ENCODE measurements around the gene PAX2. TPM values are rescaled to one million over a fixed set of nuclear protein-coding genes. Genes with fewer than 3 reads are reported as not detected.

PAX2 gene
- total RNA-seq, 2 donors from 2014 or later = 0.93 to 0.99 TPM

GRCh38 chr10:100774876-100775275, 29.5 kb downstream of the PAX2 start:
- TF ChIP-seq, protein P1, sequence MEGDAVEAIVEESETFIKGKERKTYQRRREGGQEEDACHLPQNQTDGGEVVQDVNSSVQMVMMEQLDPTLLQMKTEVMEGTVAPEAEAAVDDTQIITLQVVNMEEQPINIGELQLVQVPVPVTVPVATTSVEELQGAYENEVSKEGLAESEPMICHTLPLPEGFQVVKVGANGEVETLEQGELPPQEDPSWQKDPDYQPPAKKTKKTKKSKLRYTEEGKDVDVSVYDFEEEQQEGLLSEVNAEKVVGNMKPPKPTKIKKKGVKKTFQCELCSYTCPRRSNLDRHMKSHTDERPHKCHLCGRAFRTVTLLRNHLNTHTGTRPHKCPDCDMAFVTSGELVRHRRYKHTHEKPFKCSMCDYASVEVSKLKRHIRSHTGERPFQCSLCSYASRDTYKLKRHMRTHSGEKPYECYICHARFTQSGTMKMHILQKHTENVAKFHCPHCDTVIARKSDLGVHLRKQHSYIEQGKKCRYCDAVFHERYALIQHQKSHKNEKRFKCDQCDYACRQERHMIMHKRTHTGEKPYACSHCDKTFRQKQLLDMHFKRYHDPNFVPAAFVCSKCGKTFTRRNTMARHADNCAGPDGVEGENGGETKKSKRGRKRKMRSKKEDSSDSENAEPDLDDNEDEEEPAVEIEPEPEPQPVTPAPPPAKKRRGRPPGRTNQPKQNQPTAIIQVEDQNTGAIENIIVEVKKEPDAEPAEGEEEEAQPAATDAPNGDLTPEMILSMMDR (conservative IDR thresholded peaks at IDR 0.05) = no peak
- Histone ChIP-seq H3K9ac (ENCODE audit: extremely low read depth, low read length, poor library complexity, severe bottlenecking) (no peak overlapping the region), H3K27ac (ENCODE audit: low read depth, low read length) (no peak overlapping the region), H3K36me3 (ENCODE audit: control insufficient read depth, insufficient read depth, low read length) (no peaks in the 10 kb centered on the region), H3K4me1 (ENCODE audit: control insufficient read depth, insufficient read depth, low read length) (no peaks in the 10 kb centered on the region), H3K9me3 (ENCODE audit: control insufficient read depth, low read length) (no peaks in the 10 kb centered on the region), H3K4me3 (ENCODE audit: low read length) (no peak overlapping the region), H3K27me3 (ENCODE audit: control insufficient read depth, insufficient read depth, low read length, poor library complexity, severe bottlenecking) (peaks cover 58% of the 10 kb centered on the region)
- peaks cover 5% of the 10 kb centered on the region for H3K9me3 Mint-ChIP-seq
- peaks cover 66% of the 10 kb centered on the region for H3K27me3 Mint-ChIP-seq (ENCODE audit: insufficient read depth)
- peaks cover 4% of the 10 kb centered on the region for H3K4me1 Mint-ChIP-seq
- WGBS, 2 experiments (ENCODE audit: insufficient coverage in 1 of 2, insufficient read length in 1 of 2) = 79 to 92% methylated on average over 2 to 5 of the region's 6 CpGs
- DNase-seq = no peak
- no peaks in the 10 kb centered on the region for H3K36me3 Mint-ChIP-seq (ENCODE audit: low read depth)
- no peak overlapping the region for H3K27ac Mint-ChIP-seq
- H3K4me3 Mint-ChIP-seq = no peak overlapping the region

GRCh38 chr10:100775386-100775785, 30.0 kb downstream of the PAX2 start:
- H3K27me3 Mint-ChIP-seq (ENCODE audit: insufficient read depth) = peaks cover 69% of the 10 kb centered on the region
- H3K4me3 Mint-ChIP-seq = no peak overlapping the region
- peaks cover 6% of the 10 kb centered on the region for H3K9me3 Mint-ChIP-seq
- Histone ChIP-seq H3K9ac (ENCODE audit: extremely low read depth, low read length, poor library complexity, severe bottlenecking) (no peak overlapping the region), H3K4me1 (ENCODE audit: control insufficient read depth, insufficient read depth, low read length) (no peaks in the 10 kb centered on the region), H3K36me3 (ENCODE audit: control insufficient read depth, insufficient read depth, low read length) (no peaks in the 10 kb centered on the region), H3K27ac (ENCODE audit: low read depth, low read length) (no peak overlapping the region), H3K9me3 (ENCODE audit: control insufficient read depth, low read length) (no peaks in the 10 kb centered on the region), H3K4me3 (ENCODE audit: low read length) (no peak overlapping the region), H3K27me3 (ENCODE audit: control insufficient read depth, insufficient read depth, low read length, poor library complexity, severe bottlenecking) (peaks cover 63% of the 10 kb centered on the region)
- no peak for DNase-seq
- peaks cover 4% of the 10 kb centered on the region for H3K4me1 Mint-ChIP-seq
- no peaks in the 10 kb centered on the region for H3K36me3 Mint-ChIP-seq (ENCODE audit: low read depth)
- WGBS, 2 experiments (ENCODE audit: insufficient coverage in 1 of 2, insufficient read length in 1 of 2) = 68 to 86% methylated on average over 3 to 5 of the region's 5 CpGs
- TF ChIP-seq, protein P1 (conservative IDR thresholded peaks at IDR 0.05) = no peak
- no peak overlapping the region for H3K27ac Mint-ChIP-seq

DNA sequence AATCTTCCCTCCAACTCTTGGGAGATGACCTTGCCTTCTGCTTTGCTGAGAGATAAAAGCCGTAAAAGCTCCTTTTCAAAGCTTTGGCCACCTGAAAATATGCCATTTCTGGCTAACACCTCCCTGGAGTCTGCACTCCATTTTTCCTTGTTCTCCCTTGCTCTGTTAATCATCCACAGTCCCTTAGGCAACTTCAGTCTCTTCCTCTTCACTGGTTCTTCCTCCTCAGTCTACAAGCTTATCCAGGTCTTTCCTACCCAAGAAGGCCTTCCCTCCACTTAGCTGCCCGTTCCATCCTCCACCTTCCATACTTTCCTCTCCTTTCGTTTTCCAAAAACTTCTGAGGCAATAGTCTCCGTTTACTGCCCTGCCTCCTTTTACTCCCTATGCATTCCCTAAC, 30.5 kb downstream of the PAX2 start:
- H3K9me3 ChIP-seq (ENCODE audit: control insufficient read depth, low read length) = no peaks in the 10 kb centered on the region
- H3K4me3 Mint-ChIP-seq = no peak overlapping the region
- H3K27ac Mint-ChIP-seq = no peak overlapping the region
- H3K36me3 Mint-ChIP-seq (ENCODE audit: low read depth) = no peaks in the 10 kb centered on the region
- peaks cover 6% of the 10 kb centered on the region for H3K9me3 Mint-ChIP-seq
- peaks cover 63% of the 10 kb centered on the region for H3K27me3 ChIP-seq (ENCODE audit: control insufficient read depth, insufficient read depth, low read length, poor library complexity, severe bottlenecking)
- H3K36me3 ChIP-seq (ENCODE audit: control insufficient read depth, insufficient read depth, low read length) = no peaks in the 10 kb centered on the region
- 89 to 90% methylated on average over 4 of the region's 4 CpGs for WGBS, 2 experiments (ENCODE audit: insufficient coverage in 1 of 2, insufficient read length in 1 of 2)
- H3K27me3 Mint-ChIP-seq (ENCODE audit: insufficient read depth) = peaks cover 72% of the 10 kb centered on the region
- DNase-seq = no peak
- no peak overlapping the region for H3K9ac ChIP-seq (ENCODE audit: extremely low read depth, low read length, poor library complexity, severe bottlenecking)
- H3K4me1 ChIP-seq (ENCODE audit: control insufficient read depth, insufficient read depth, low read length) = no peaks in the 10 kb centered on the region
- H3K4me1 Mint-ChIP-seq = peaks cover 4% of the 10 kb centered on the region
- no peak overlapping the region for H3K27ac ChIP-seq (ENCODE audit: low read depth, low read length)
- no peak overlapping the region for H3K4me3 ChIP-seq (ENCODE audit: low read length)
- TF ChIP-seq, protein P1 (conservative IDR thresholded peaks at IDR 0.05) = no peak

Data from endodermal cell (in vitro differentiated cells).